NCI-H1694 (cell line): ENCODE results near the gene NEDD4L.

Experiments
- DNase-seq: peaks from one replicate; lab custom pipeline; 2025; lab: John Stamatoyannopoulos, UW

NEDD4L gene

DNA sequence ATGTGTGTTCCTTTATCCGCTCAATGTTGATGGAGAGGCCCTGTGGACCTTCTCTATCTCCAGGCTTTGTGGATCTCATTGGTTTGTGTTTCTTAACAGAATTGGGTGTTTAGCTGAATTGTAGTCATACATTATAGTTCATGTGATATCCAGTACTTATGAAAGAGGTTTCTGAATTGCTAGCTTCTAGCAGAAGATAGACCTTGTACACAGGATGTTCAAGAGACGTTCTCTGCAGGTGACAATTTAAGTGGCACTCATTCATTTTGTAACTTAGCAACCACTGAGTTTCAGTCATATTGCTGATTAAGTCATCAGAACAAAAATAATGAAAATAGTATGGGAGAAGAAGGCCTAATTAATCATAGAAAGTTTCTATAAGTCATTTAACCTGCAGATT, 305.6 kb downstream of the NEDD4L start:
- no peak for DNase-seq

DNA sequence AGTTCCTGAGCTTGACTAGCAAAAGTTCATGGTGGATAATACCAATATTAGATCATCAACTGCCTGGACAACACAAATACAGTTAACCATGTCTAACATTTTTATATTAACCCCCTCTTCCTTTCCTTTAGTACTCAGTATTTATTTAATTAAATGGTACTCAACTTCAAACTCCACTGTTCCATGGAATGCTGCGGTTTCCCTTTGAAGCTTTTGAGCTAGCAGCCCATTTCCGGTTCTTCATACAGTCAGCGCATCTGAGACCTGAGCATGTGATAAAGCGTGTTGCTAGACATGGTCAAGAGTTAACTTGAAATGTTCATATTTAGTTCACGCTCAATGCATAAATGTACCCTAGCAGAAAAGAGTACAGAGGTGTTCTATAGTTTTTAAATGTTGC, 306.5 kb downstream of the NEDD4L start:
- no peak for DNase-seq

DNA sequence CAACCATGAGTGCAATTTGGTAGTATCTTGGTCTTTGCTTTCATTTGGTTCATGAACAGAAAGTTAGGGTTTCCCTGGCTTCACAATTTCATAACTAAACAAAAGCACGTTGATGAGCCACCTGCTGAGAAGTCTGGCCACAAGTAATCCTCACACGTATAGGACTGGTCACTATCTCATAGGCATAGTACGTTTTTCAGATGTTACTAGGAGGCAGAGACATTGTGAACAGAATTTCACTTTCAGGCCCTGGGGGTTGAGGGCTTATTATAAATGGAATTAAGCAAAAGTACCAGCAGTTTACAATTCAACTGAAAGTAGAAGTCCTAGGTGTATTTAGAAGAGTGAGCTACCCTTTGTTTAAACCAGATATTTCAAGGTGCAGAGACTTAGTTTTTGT, 307.8 kb downstream of the NEDD4L start:
- DNase-seq, result no peak

DNA sequence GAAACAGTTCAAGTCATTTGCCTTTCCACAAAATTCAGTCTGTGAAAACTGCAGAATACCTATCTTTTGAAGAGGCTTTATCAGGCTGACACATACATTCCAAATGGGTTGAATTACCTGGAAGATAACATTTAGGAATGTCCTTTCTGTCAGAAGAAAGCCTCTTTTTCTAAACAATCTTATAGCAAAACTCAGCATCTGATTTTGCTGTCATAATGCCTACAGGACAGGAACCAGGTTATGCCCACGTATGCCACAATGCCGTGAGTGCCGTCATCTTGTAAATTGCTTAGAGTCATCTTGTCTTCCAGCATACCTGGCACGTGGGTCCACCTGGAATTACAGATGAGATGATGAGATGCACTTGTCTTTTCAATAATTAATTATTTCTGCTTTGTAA, 309.6 kb downstream of the NEDD4L start:
- no peak for DNase-seq

DNA sequence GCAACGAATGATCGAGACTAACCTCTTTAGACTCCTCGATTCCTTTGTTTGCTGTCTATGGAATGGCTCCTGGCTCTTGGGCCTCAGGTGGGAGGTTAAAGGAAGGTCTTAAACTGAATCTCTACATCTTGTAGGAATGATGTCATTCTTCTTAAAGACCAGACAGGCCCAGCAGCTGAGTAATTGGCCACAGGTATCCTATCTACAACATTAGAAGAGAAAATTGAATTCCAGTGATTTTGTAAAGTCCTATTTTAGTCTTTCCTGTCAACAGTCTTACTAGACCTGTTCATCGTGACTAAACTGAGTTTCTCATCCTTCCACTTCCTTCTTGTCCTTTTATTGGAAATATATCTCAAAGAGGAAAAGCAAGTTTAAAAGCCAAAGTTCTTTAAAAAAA, 310.0 kb downstream of the NEDD4L start:
- DNase-seq, result no peak

DNA sequence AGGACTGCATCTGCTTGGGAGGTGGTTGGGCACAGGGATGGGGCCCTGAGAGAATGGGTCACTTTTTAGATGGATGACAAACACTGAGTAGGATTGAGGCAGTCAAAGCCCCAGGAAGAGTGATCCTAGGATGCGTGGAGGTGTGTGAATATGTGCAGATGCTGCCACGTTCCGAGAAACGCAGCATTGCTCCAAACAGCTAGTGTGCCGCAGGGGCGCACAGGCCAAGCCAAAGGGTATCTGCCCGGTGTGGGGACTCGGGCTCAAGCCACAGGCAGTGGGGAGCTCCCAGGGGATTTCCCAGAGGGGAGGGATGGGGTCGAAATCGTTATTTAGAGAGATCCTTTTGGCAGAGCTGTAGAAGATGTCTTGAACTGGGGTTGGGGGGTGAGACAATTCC, 310.8 kb downstream of the NEDD4L start:
- DNase-seq, result no peak

DNA sequence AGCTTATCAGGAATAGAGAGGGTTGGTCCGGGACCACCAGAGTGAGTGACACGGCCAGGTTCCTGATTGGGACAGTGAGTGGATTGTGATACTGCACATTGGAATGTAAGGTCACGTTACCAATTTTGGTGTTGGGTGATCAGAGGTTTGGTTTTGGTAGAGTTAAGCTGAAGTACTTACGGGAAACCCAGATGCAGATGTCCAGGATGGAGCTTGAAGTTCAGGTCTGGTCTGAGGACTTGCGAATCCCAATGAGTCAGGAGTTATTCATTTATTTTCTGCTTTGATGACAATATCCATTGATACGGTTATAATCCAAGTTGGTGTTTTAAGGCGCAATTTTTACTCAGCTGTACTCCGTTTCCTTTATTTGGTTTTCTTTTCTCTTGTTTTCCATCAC, 311.2 kb downstream of the NEDD4L start:
- DNase-seq, result no peak

DNA sequence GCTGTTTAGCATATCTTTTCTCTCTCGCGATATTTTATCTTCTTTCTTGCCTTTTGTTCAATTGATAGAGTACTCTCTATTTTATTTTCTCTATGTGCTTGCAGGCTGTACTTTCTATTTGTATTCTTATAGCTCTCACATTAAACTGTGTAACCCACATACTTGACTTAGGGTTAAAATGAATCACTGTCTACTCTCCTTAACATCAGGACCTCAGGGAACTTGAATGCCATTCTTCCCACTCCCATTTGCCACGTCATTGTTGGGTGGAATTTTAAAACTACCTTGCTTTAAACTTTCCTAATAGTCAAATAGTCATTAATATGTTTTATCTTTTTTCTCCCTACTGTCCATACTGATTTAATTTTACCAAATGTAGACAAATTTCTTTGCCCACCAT, 315.2 kb downstream of the NEDD4L start:
- no peak for DNase-seq

DNA sequence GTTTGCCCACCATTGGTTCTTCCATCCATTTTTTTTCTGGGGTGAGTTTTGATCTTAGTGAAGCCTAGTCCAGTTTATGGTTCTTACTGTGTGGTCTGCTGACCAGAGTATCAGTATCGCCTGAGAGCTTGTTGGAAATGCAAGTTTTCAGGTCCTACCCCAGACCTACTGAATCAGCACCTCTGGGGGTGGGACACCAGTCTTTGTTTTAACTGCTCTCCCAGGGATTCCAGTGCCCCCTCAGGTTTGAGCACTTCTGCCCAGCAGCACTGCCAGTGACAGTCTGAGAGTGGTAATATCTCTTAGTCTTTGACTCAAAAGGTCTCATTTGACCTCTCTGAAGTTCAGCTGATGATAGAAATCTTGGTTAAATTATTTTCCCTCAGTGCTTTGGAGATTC, 315.6 kb downstream of the NEDD4L start:
- no peak for DNase-seq

DNA sequence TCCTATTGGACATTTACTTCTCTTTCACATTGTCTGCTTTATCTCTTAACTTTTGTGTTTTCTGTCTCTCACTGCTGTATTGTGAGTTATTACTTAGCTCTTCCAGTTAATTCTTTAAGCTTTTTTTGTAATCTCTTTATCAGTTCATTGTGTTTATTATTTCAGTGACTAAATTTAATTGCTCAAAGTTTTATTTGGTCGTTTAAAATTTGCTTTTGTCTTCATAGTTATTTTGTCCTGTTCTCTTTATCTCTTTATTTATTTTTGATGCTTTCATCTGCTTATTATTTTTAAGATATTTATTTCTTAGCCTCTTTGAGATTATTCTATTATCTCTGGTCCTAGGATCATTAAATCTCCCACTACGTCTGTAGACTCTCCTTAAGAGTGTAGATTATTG, 316.3 kb downstream of the NEDD4L start:
- DNase-seq, result no peak

DNA sequence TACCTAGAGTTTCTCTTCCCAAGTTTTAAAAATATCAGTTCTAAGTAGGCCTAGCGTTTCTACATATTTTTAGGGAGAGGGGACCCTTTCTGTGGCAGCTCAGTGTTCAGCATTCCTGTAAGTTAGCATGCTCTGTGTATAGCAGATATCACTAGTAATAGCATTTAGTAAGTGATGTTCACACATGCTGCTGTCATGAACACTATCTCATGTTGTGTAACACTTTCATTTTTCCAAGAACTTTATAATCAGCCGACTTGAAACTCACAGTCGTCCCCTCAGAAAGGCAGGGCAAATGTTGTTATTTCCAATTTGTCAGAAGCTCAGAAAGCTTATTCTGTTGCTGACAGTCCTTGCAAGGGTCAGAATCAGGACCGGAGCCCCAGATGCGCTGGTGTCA, 317.2 kb downstream of the NEDD4L start:
- DNase-seq, result no peak

DNA sequence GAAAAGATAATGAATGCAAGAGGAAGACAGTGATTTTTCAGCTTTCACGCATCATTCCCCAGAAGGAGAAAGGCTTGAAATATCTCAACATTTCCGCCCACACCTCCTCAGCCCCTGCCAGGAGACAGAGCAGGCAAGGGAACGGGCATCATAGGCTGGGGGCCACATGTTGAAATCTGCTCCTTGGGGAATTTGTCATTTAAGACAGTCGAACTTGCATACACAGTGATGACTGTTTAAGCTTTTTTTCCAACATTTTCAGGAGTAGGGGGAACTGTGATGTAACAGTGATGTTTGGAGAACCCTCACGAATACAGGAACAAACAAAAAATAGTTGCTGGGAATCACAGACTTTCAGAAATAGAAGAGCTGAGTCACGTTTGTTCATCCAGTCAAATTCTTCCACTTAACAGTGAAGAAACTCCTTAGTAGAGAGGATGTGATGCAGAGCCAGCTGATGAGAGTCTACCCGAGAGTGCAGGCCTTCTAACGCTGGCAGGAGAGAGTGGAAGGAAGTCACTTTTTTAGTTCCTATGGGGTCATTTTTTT, 318.1 kb downstream of the NEDD4L start:
- DNase-seq, result no peak

DNA sequence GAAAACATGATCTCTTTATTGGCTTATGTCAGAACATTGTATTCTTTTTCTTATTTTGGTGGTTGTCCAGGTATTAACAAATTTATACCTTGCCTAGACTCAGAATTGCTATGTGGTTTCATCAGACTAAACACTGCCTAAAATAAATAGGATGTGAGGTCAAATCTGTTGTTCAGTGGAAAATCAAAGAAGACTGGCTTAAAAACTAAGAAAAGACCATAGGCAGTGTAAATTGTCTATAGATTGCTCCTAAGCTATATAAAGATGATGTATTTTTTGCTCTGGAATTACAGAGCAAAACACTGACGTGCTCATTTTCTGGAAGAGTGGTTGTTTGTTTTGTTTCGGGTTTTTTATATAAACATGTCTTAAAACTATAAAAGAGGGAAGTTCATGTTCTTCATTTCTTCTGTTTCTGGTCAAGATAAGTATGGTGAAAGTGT, 318.8 kb downstream of the NEDD4L start:
- no peak for DNase-seq

DNA sequence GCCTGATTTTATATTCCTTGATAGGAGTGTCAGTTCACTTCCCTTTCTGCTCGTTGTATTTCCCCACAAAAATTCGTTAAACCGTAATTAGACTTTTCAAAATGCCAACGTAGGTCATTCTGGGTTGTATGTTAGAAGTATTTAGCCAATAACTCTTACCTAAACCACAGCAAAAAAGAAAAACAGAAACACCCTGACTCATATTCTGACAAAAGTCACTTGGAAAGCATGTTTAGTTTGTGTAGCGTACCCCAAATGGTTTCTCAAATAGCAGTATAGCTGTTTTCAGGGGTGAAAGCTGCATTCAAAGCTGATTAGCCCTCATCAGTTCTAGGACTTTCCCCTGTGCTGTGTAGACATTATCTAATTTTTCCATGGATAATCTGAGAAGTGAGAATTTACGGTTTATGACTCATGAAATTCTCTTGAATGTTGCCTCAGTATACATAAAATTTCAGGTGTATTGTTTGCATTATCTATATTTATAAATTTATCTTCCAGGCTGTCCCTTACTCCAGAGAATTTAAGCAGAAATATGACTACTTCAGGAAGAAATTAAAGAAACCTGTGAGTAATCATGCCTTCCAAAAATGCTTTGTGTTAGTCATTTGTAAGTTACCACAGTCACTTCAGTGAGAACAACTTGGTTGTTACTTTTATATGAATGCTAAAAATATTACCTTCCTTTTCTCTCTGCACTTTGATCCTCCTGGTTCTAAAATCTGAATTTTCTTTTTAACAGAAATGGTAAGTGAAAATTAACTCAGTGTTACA, 319.9 kb downstream of the NEDD4L start:
- DNase-seq, result no peak

DNA sequence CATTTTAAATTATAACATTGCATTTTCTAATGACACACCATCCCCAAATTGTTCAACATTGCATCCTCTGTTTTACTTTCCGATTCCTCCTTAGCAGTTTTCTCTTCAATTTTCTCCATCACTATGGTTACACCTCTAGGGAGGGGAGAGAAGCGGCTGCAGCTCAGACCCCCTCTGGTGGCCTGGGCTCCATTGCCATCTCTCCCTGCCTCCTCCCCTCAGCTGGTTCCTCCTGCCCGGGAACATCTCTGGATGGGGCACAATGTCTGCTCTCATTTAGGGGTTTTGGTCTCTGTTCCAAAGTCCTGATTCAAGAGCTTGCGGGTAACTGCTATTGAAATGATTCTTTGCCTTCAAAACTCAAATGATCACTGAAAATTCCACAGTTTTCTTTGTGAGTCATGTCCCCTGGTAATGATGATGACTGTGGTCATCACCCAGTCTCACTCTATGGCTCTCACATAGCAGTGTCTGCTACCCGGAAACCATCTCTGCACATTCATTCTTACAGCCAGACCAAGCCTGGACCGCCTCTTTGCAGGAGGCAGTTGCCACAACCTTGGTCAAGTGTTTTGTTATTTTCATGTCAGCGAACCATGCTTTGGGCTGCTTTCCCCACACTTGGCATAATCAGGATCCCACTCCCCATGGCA, 321.0 kb downstream of the NEDD4L start:
- DNase-seq, result no peak

DNA sequence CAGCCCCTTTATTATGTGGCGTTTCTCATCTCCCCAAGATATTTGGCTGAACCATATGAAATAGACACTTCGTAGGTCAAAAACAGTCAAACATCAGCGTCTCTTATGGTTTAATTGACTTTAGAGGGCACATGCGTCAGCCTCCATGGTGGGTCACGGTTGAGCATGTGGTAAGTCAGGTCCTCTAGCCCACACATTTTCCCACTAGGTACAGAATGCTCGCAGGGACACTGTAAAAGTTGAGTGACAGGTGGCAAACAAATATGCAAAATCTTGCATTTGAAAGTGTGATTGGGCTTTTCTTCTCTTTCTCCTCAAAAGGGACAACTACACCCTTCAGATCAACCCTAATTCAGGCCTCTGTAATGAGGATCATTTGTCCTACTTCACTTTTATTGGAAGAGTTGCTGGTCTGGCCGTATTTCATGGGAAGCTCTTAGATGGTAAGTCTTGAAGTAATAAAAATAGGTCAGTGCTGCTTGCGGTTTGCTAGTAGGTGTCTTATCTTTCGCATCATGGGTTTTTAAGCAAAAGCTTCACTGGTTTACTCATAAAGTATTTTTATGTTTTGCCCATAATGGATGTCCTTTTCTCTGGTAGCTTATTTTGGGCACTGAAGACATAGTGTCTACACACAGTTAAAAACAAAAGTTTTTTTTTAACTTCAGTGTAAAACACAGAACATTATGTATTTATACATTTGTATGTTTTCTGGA, 323.6 kb downstream of the NEDD4L start:
- DNase-seq, result no peak

DNA sequence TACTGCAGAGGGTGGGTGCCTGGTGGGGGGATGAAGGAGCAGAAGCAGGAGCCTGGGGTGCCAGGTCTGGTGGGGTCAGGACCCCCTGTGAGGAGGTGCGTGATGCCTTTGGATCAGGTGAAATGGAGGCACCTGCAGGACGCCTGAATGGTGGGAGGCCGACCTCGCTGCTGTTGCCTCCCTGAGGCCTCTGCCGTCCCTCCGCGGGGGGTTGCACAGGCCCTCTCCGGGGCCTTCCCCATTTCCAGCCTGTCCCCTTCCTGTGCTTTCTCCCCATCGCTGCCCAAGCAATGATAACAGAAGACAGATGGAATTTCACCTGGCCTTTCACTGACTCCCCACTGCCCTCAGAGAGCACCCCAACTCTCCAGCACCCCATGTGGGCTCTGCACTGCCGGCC, 325.6 kb downstream of the NEDD4L start:
- DNase-seq, result no peak

DNA sequence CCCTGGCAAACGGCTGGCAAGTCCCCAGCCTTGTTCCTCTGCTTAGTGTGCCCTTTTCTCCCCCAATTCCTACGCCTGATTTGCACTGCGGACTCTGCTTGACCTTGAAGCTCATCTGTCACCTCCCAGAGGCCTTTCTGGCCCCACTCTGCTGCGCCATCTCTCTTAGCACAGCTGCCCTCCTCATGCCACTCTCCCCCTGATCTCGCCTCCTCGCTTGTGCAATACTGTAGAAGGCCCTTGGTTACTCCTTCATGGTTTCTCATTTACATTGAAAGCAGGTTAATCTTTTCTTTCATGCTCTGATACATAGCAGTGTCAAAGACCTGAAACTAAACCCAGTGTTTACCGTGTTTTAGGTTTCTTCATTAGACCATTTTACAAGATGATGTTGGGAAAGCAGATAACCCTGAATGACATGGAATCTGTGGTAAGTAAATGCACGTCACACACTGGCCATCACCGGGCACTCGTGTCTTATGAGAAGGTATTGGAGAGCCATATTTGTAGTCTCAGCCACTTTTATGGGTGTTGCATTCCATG, 326.1 kb downstream of the NEDD4L start:
- no peak for DNase-seq

DNA sequence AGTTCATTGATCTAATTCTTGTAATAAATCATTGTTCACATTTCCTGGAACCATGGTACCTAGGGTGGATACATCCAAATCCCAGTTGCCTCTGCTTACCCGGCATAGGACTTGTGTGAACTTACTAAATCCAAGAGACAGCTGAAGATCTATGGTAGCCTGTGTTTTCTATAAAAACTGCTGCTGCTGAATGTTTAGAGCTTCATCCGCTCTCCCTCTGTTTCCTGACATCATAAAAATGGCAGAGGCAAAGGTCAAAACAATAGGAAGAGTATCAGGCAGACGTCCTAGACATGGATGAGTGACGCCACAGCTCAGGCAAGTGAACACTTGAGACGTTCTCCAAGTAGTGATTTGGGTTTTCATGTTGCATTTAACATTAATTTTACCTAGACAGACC, 326.6 kb downstream of the NEDD4L start:
- no peak for DNase-seq

DNA sequence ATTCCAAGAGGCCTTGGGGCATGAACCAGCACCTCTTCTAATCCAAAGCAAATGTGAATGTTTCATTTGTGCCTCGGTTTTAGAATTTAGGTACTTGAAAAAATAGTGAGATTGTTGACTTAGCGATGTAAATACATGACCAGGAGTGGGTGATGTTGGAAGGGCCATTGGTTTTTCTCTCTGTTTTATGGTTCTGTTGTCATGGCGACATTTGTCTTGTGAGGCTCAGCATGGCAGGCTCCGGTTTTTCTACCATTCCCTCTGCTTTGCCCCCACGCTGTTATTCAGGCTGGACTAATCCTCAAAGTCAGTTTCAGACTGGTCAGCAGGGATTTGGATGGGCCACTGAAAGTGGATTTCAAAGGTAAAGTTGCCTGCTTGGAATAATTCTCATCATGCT, 329.5 kb downstream of the NEDD4L start:
- no peak for DNase-seq

DNA sequence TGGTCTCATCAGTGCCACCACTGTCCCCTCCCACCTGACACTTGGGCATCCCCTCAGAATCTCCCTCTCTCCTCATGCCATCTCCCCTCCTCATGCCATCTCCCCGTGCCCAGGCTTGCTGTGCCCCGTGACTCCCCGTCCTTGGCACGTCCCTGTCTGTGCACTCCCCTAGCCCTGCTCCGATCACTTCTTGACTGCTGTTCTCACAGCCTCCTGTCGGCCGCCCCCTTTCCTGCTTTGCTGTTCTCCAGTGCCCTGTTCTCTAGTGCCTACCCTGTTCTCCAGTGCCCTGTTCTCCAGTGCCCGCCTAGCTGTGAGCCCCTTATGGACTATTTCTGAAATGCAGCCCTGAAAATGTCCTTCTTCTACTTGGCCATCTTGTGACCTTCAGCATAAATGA, 331.0 kb downstream of the NEDD4L start:
- DNase-seq, result no peak
